Stomach smooth muscle (tissue), 2 donors: ENCODE data around the gene ARHGAP32.
"Not testable (repeated sequence)": the region's sequence is repeated elsewhere in the genome, so short reads cannot be mapped to it uniquely, and the experiment has no call there.

Source experiments
- H3K27ac ChIP-seq: one replicate; pipeline ENCODE4 v1.7.0; 2013; ENCODE audit warnings: mild to moderate bottlenecking, low read length, inconsistent platforms
- H3K27me3 ChIP-seq, 2 donors: one replicate each; pipeline ENCODE4 v1.7.0; 2013; ENCODE audit warnings: low read length in 2 of 2; ENCODE audit not compliant: insufficient read depth in 2 of 2, control insufficient read depth in 1 of 2
- H3K36me3 ChIP-seq, 2 donors: one replicate each; pipeline ENCODE4 v1.7.0; 2013; ENCODE audit warnings: low read length in 2 of 2; ENCODE audit not compliant: control insufficient read depth in 2 of 2, insufficient read depth in 2 of 2
- H3K4me1 ChIP-seq: one replicate; pipeline ENCODE4 v1.7.0; 2013; ENCODE audit warnings: low read length; ENCODE audit not compliant: control insufficient read depth, insufficient read depth
- H3K4me3 ChIP-seq, 2 donors: one replicate each; pipeline ENCODE4 v1.7.0; 2013; ENCODE audit warnings: low read length in 2 of 2
- H3K9ac ChIP-seq, 2 donors: one replicate each; pipeline ENCODE4 v1.7.0; 2013; ENCODE audit warnings: low read length in 2 of 2, mild to moderate bottlenecking in 1 of 2
- H3K9me3 ChIP-seq, 2 donors: one replicate each; pipeline ENCODE4 v1.7.0; 2013; ENCODE audit warnings: low read length in 2 of 2; ENCODE audit not compliant: control insufficient read depth in 2 of 2
- donor health status: healthy.
- donor health status: Pancreatic carcinoma.

ARHGAP32 gene

GRCh38 chr11:128926000-128926399 is 266.1 kb downstream of the ARHGAP32 start:
- H3K27ac ChIP-seq = no peak overlapping the region
- H3K4me3 ChIP-seq = no peak overlapping the region
- no peaks in the 10 kb centered on the region for H3K9me3 ChIP-seq

GRCh38 chr11:128925250-128925600 is 266.9 kb downstream of the ARHGAP32 start:
- H3K27me3 ChIP-seq = peaks cover 0 to 3% of the 10 kb centered on the region in 2 donors
- H3K9me3 ChIP-seq = no peaks in the 10 kb centered on the region
- H3K9ac ChIP-seq = no peak overlapping the region
- H3K4me1 ChIP-seq = no peaks in the 10 kb centered on the region
- no peak overlapping the region for H3K4me3 ChIP-seq
- H3K27ac ChIP-seq = no peak overlapping the region
- no peaks in the 10 kb centered on the region for H3K36me3 ChIP-seq

More at GRCh38 chr11:128926000-128926399, 266.1 kb downstream of the ARHGAP32 start:
- Histone ChIP-seq H3K27me3 (no peaks in the 10 kb centered on the region), H3K4me1 (no peaks in the 10 kb centered on the region), H3K9ac (no peak overlapping the region), H3K36me3 (no peaks in the 10 kb centered on the region)

GRCh38 chr11:128924510-128925249 is 267.4 kb downstream of the ARHGAP32 start:
- Histone ChIP-seq H3K4me3 (no peak overlapping the region), H3K9ac (no peak overlapping the region), H3K4me1 (no peaks in the 10 kb centered on the region), H3K9me3 (no peaks in the 10 kb centered on the region), H3K27ac (no peak overlapping the region), H3K27me3 (peaks cover 0 to 3% of the 10 kb centered on the region in 2 donors), H3K36me3 (no peaks in the 10 kb centered on the region)

GRCh38 chr11:128924104-128924503 is 268.0 kb downstream of the ARHGAP32 start:
- H3K4me3 ChIP-seq = no peak overlapping the region
- no peak overlapping the region for H3K27ac ChIP-seq
- peaks cover 0 to 3% of the 10 kb centered on the region in 2 donors for H3K27me3 ChIP-seq
- H3K9ac ChIP-seq = no peak overlapping the region
- H3K4me1 ChIP-seq = no peaks in the 10 kb centered on the region
- no peaks in the 10 kb centered on the region for H3K36me3 ChIP-seq
- H3K9me3 ChIP-seq = no peaks in the 10 kb centered on the region

- Histone ChIP-seq H3K9me3 (no peaks in the 10 kb centered on the region), H3K4me1 (no peaks in the 10 kb centered on the region), H3K4me3 (no peak overlapping the region), H3K36me3 (no peaks in the 10 kb centered on the region), H3K27me3 (peaks cover 0 to 3% of the 10 kb centered on the region in 2 donors), H3K27ac (no peak overlapping the region), H3K9ac (no peak overlapping the region)
Observed at GRCh38 chr11:128921793-128922192, 270.3 kb downstream of the ARHGAP32 start.

GRCh38 chr11:128920666-128921065 is 271.5 kb downstream of the ARHGAP32 start:
- Histone ChIP-seq H3K27me3 (peaks cover 0 to 3% of the 10 kb centered on the region in 2 donors), H3K36me3 (no peaks in the 10 kb centered on the region), H3K27ac (no peak overlapping the region), H3K4me1 (no peaks in the 10 kb centered on the region), H3K9ac (no peak overlapping the region), H3K9me3 (no peaks in the 10 kb centered on the region), H3K4me3 (no peak overlapping the region)

- H3K9me3 ChIP-seq, H3K4me1 ChIP-seq, H3K27ac ChIP-seq, H3K4me3 ChIP-seq, H3K27me3 ChIP-seq, H3K36me3 ChIP-seq, H3K9ac ChIP-seq: not testable (repeated sequence)
Observed at GRCh38 chr11:128919635-128920034, 272.5 kb downstream of the ARHGAP32 start.

GRCh38 chr11:128919216-128919615 is 272.9 kb downstream of the ARHGAP32 start:
- Histone ChIP-seq H3K27me3 (peaks cover 5 to 7% of the 10 kb centered on the region in 2 donors), H3K9me3 (no peaks in the 10 kb centered on the region), H3K4me1 (no peaks in the 10 kb centered on the region), H3K9ac (no peak overlapping the region), H3K27ac (no peak overlapping the region), H3K36me3 (no peaks in the 10 kb centered on the region), H3K4me3 (no peak overlapping the region)

- H3K27ac ChIP-seq = no peak overlapping the region
Observed at GRCh38 chr11:128917144-128917724, 274.9 kb downstream of the ARHGAP32 start.

GRCh38 chr11:128916681-128917080 is 275.4 kb downstream of the ARHGAP32 start:
- Histone ChIP-seq H3K36me3 (no peaks in the 10 kb centered on the region), H3K4me3 (no peak overlapping the region)

More at GRCh38 chr11:128917144-128917724, 274.9 kb downstream of the ARHGAP32 start:
- no peak overlapping the region for H3K4me3 ChIP-seq
- no peak overlapping the region for H3K9ac ChIP-seq
- H3K9me3 ChIP-seq = no peaks in the 10 kb centered on the region
- H3K27me3 ChIP-seq = peaks cover 5 to 7% of the 10 kb centered on the region in 2 donors
- no peaks in the 10 kb centered on the region for H3K4me1 ChIP-seq
- H3K36me3 ChIP-seq = no peaks in the 10 kb centered on the region

GRCh38 chr11:128916037-128916572 is 276.0 kb downstream of the ARHGAP32 start:
- Histone ChIP-seq H3K27ac (no peak overlapping the region), H3K36me3 (no peaks in the 10 kb centered on the region), H3K9me3 (no peaks in the 10 kb centered on the region), H3K9ac (no peak overlapping the region), H3K27me3 (peaks cover 7 to 16% of the 10 kb centered on the region in 2 donors), H3K4me3 (no peak overlapping the region), H3K4me1 (no peaks in the 10 kb centered on the region)

More at GRCh38 chr11:128916681-128917080, 275.4 kb downstream of the ARHGAP32 start:
- no peaks in the 10 kb centered on the region for H3K9me3 ChIP-seq
- H3K4me1 ChIP-seq = no peaks in the 10 kb centered on the region
- H3K27ac ChIP-seq = no peak overlapping the region
- H3K27me3 ChIP-seq = peaks cover 7 to 11% of the 10 kb centered on the region in 2 donors
- no peak overlapping the region for H3K9ac ChIP-seq
